Activated gamma-delta T cell treated with Interleukin-2 at 50 U/mL for 16 hours (primary cell): Measurements from ENCODE around the gene PMEL.
"Not testable (repeated sequence)": the region's sequence is repeated elsewhere in the genome, so short reads cannot be mapped to it uniquely, and the experiment has no call there.

Experiments used
- DNase-seq: peaks from one replicate; pipeline ENCODE4 v3.0.0-alpha.2; 2020

PMEL gene

GRCh38 chr12:55919032-55919431, 46.8 kb downstream of the PMEL start:
- not testable (repeated sequence) for DNase-seq

GRCh38 chr12:55915482-55915859, 50.4 kb downstream of the PMEL start:
- no peak for DNase-seq

GRCh38 chr12:55912908-55913307, 52.9 kb downstream of the PMEL start:
- DNase-seq: no peak

GRCh38 chr12:55909513-55909884, 56.3 kb downstream of the PMEL start:
- no peak for DNase-seq

- no peak for DNase-seq
Observed at GRCh38 chr12:55908726-55909512, 56.9 kb downstream of the PMEL start.

- DNase-seq: no peak
Observed at GRCh38 chr12:55906056-55906455, 59.8 kb downstream of the PMEL start.
